GM12878 (cell line): ENCODE results near the gene EFCC1. TPM values are rescaled to one million over a fixed set of nuclear protein-coding genes. Genes with fewer than 3 reads are reported as not detected.

ENCODE experiments used
- ATAC-seq: fragments of 200-7000 bp; cut with Tn5 transposase; 3 replicates; pipeline ENCODE4 v1.9.1; 2020; ENCODE audit warnings: mild to moderate bottlenecking, moderate library complexity
- BruUV-seq: library from RNA; stranded (reverse); fragments of 400-500 nt; replicated peaks from 2 replicates; lab custom pipeline; 2021; lab: Mats Ljungman, UMichigan
- CTCF ChIA-PET: fragments of 300-600 bp; sonication (Branson Sonifier 250); formaldehyde crosslinking; extraction: SDS; loops from one replicate; lab custom pipeline; 2021; ENCODE audit warnings: inconsistent platforms; lab: Yijun Ruan, JAX
- POLR2A ChIA-PET: fragments of 350-600 bp; formaldehyde crosslinking; extraction: SDS; loops from one replicate; lab custom pipeline; 2021; ENCODE audit warnings: inconsistent platforms; lab: Charles Lee
- RAD21 ChIA-PET: fragments of 300-600 bp; sonication (Branson Sonifier 250); formaldehyde crosslinking; loops from one replicate; lab custom pipeline; 2023; ENCODE audit warnings: antibody characterized with exemption; ENCODE audit not compliant: unreplicated experiment; lab: Charles Lee
- SMC1A ChIA-PET: fragments of 300-600 bp; sonication (Branson Sonifier 250); formaldehyde crosslinking; loops from one replicate; lab custom pipeline; 2023; ENCODE audit not compliant: unreplicated experiment, uncharacterized antibody; lab: Charles Lee
- DNase-seq: peaks from one replicate; pipeline ENCODE4 v3.0.0-alpha.2; 2011; ENCODE audit warnings: low read depth, low spot score
- FAIRE-seq: peaks from 3 replicates; lab custom pipeline; 2011; peaks lifted over from hg19 to GRCh38; lab: Jason Lieb, UNC
- H2AFZ ChIP-seq: 2 replicates; pipeline ENCODE4 v1.6.0; 2011; ENCODE audit warnings: low read depth, low read length, control low read depth; ENCODE audit not compliant: control insufficient read depth
- H3K27ac ChIP-seq: 2 replicates; pipeline ENCODE4 v1.5.1; 2011; ENCODE audit warnings: control low read depth; ENCODE audit not compliant: control insufficient read depth, insufficient read depth
- H3K27me3 ChIP-seq, 2 experiments: replicated peaks in 1 of 2; 2 replicates each; pipeline versions ENCODE4 v1.6.0 to v1.6.1; 2011; ENCODE audit warnings: low read length in 1 of 2; ENCODE audit not compliant: control insufficient read depth in 2 of 2, insufficient read depth in 2 of 2
- H3K36me3 ChIP-seq, 2 experiments: 2 replicates each; pipeline ENCODE4 v1.5.1; 2011; ENCODE audit warnings: low read length in 1 of 2; ENCODE audit not compliant: control insufficient read depth in 2 of 2, insufficient read depth in 2 of 2
- H3K4me1 ChIP-seq: 2 replicates; pipeline ENCODE4 v1.6.1; 2011; ENCODE audit warnings: mild to moderate bottlenecking, low read length, moderate library complexity, mixed read lengths; ENCODE audit not compliant: control insufficient read depth, insufficient read depth
- H3K4me2 ChIP-seq: 2 replicates; pipeline ENCODE4 v1.6.0; 2011; ENCODE audit warnings: control low read depth; ENCODE audit not compliant: control insufficient read depth, insufficient read depth
- H3K4me3 ChIP-seq: fragments of 200-600 bp; sonication (generic); 2 replicates; pipeline ENCODE4 v1.5.1; 2016
- H3K79me2 ChIP-seq: 2 replicates; pipeline ENCODE4 v1.6.0; 2011; ENCODE audit warnings: low read length; ENCODE audit not compliant: control insufficient read depth, insufficient read depth
- H3K9ac ChIP-seq: 2 replicates; pipeline ENCODE4 v1.8.0; 2011; ENCODE audit warnings: low read length, control low read depth, mixed read lengths; ENCODE audit not compliant: control insufficient read depth, insufficient read depth
- H3K9me3 ChIP-seq: replicated peaks from 3 replicates; pipeline ENCODE4 v1.5.1; 2011; ENCODE audit warnings: mild to moderate bottlenecking, low read length; ENCODE audit not compliant: control insufficient read depth, insufficient read depth
- H4K20me1 ChIP-seq: 2 replicates; pipeline ENCODE4 v1.6.0; 2011; ENCODE audit not compliant: control insufficient read depth, insufficient read depth
- BHLHE40 ChIP-seq, 2 experiments: fragments of 450-650 bp in 1 of 2; IDR thresholded peaks; 2 replicates each; pipeline ENCODE4 v1.6.1; 2011 to 2017; ENCODE audit warnings: low read depth in 2 of 2, borderline replicate concordance in 1 of 2, improper control_type of control experiment in 1 of 2, low read length in 1 of 2, mild to moderate bottlenecking in 1 of 2
- CEBPZ ChIP-seq: fragments of 150-350 bp; IDR thresholded peaks from 2 replicates; pipeline ENCODE4 v1.6.1; 2016; ENCODE audit warnings: low read depth, low read length
- CTCF ChIP-seq, 3 experiments: IDR thresholded peaks in 2 of 3; conservative IDR thresholded peaks in 1 of 3; 2 replicates each; pipeline ENCODE4 v1.5.1; 2011; ENCODE audit warnings: low read depth in 3 of 3, low read length in 3 of 3, mild to moderate bottlenecking in 3 of 3, control low read depth in 2 of 3, moderate library complexity in 2 of 3, inconsistent platforms in 1 of 3, mixed read lengths in 1 of 3; ENCODE audit not compliant: control insufficient read depth in 2 of 3, insufficient read depth in 1 of 3; ENCODE audit errors: extremely low read depth in 1 of 3
- DPF2 ChIP-seq: fragments of 450-650 bp; IDR thresholded peaks from 2 replicates; pipeline ENCODE4 v1.6.1; 2017; ENCODE audit warnings: mild to moderate bottlenecking
- NFXL1 ChIP-seq: fragments of 450-650 bp; IDR thresholded peaks from 2 replicates; pipeline ENCODE4 v1.6.1; 2017; ENCODE audit warnings: antibody characterized with exemption, mild to moderate bottlenecking, borderline replicate concordance
- NR2C1 ChIP-seq: fragments of 450-650 bp; IDR thresholded peaks from 2 replicates; pipeline ENCODE4 v1.6.1; 2017; ENCODE audit warnings: antibody characterized with exemption, mild to moderate bottlenecking, moderate library complexity
- TBL1XR1 ChIP-seq: IDR thresholded peaks from 2 replicates; pipeline ENCODE4 v1.6.1; 2012; ENCODE audit warnings: low read depth, low read length, improper control_type of control experiment
- TCF12 ChIP-seq: IDR thresholded peaks from 2 replicates; pipeline ENCODE4 v1.6.1; 2011; ENCODE audit warnings: low read depth, mild to moderate bottlenecking, low read length
- ZNF592 ChIP-seq: fragments of 450-650 bp; IDR thresholded peaks from 2 replicates; pipeline ENCODE4 v1.6.1; 2017; ENCODE audit warnings: mild to moderate bottlenecking, moderate library complexity
- WGBS: methylation state at CpG from one replicate; pipeline ENCODE4 v1.1.6; 2016; ENCODE audit warnings: low lambda C conversion rate; ENCODE audit not compliant: insufficient replicate concordance, insufficient coverage; ENCODE audit errors: missing lambda C conversion rate; 5-methylcytosine and 5-hydroxymethylcytosine counted together
- in situ Hi-C: fragments of 300-500 bp; cut with MboI; formaldehyde crosslinking; loops from 9 replicates; pipeline ENCODE4 v1.14.3; 2018; ENCODE audit warnings: mixed read lengths
- intact Hi-C: fragments of 100-400 bp; cut with micrococcal nuclease; formaldehyde crosslinking; loops from one replicate; pipeline ENCODE4 v1.14.2; 2022; ENCODE audit not compliant: unreplicated experiment
- polyA plus RNA-seq, 11 experiments: library from polyadenylated mRNA; depleted of rRNA in 4 of 11; unstranded in 6 of 11; stranded (reverse) in 5 of 11; fragments of >200 nt; fragmentation: Nextera tagmentation in 4 of 11; fragmentation: Illumina TruSeq in 1 of 11; extraction: Ambion mirVana in 4 of 11; extraction: Trizol in 1 of 11; gene quantifications; 1 replicate in 1 of 11; 2 replicates in 10 of 11; pipeline versions ENCODE4 v1.2.1 to v1.2.3, GENCODE V29; 2011 to 2016; ENCODE audit warnings: inconsistent platforms in 2 of 11, missing spikeins in 2 of 11, low read depth in 1 of 11
- total RNA-seq, 4 experiments: library from RNA; depleted of rRNA in 3 of 4; stranded (reverse); fragments of >200 nt in 3 of 4; fragmentation: Illumina TruSeq in 1 of 4; extraction: Trizol in 1 of 4; gene quantifications; 2 replicates each; pipeline versions ENCODE4 v1.2.1 to v1.2.3, GENCODE V29; 2013 to 2021

The EFCC1 gene
- total and polyA plus RNA-seq, 10 of the 15 experiments (the other 5 are each of a cell fraction or from before 2014, with no cell fraction given), result not detected

GRCh38 chr3:129016356-129016719 is 15.2 kb downstream of the EFCC1 start:
- no peak overlapping the region for H3K4me3 ChIP-seq
- TF ChIP-seq TBL1XR1 (no peak), NFXL1 (no peak), CTCF (IDR thresholded peaks at IDR 0.05 in 2 of 3, conservative IDR thresholded peaks at IDR 0.05 in 1 of 3; ENCODE audit: control insufficient read depth in 2 of 3, extremely low read depth in 1 of 3, insufficient read depth in 1 of 3, low read depth in 3 of 3, low read length in 3 of 3) (peak in 1 of 3 experiments; percentile 12; a peak in 1 of 6 replicates), BHLHE40 (IDR thresholded peaks at IDR 0.05; ENCODE audit: borderline replicate concordance in 1 of 2, low read depth in 2 of 2, low read length in 1 of 2) (peak in 1 of 2 experiments; percentile 43; a peak in 1 of 4 replicates), DPF2 (no peak), ZNF592 (no peak), CEBPZ (no peak), NR2C1 (no peak), TCF12 (0 out of 2 replicates have a peak, but pooled peaks have one; percentile 18)
- POLR2A ChIA-PET, result interaction anchor here (1.5 to 1.7 kb wide), 2 partner anchors 11 to 105 kb away, joined by 3 to 10 read pairs; partner anchors contain the start of gene RAB43
- CTCF ChIA-PET, result interaction anchor here (0.6 to 4.0 kb wide), 14 partner anchors 10 to 280 kb away, joined by 3 to 39 read pairs (median 8); partner anchors contain the start of genes CFAP92 and COPG1
- FAIRE-seq (no peak), DNase-seq (no peak), ATAC-seq (peak; percentile 77)
- RAD21 ChIA-PET, result interaction anchor here (1.0 to 2.4 kb wide), 7 partner anchors 10 to 230 kb away, joined by 3 to 26 read pairs (median 7); partner anchors contain the start of genes CFAP92 and RAB43
- peak overlapping the region; percentile 24; the same call in 1 of the 2 replicates for H2AFZ ChIP-seq
- no peaks in the 10 kb centered on the region for H4K20me1 ChIP-seq
- in situ Hi-C loops, result no loop called here
- H3K36me3 ChIP-seq, result no peaks in the 10 kb centered on the region
- no peaks in the 10 kb centered on the region for H3K9me3 ChIP-seq
- SMC1A ChIA-PET, result interaction anchor here (1.4 to 2.8 kb wide), 6 partner anchors 10 to 229 kb away, joined by 4 to 22 read pairs (median 8); no protein-coding TSS in a partner anchor
- no peaks in the 10 kb centered on the region for H3K79me2 ChIP-seq
- WGBS, result 8% methylated on average over 6 of the region's 6 CpGs
- intact Hi-C loops, result no loop called here
- no peak overlapping the region for H3K9ac ChIP-seq
- no peaks in the 10 kb centered on the region for H3K27me3 ChIP-seq
- no TSS peak for BruUV-seq
- peaks cover 19% of the 10 kb centered on the region for H3K4me1 ChIP-seq
- H3K4me2 ChIP-seq, result no peak overlapping the region
- no peak overlapping the region for H3K27ac ChIP-seq
